H1 (cell line): Measurements from ENCODE around the gene PLCB1.

Experiments used
- EZH2 ChIP-seq: fragments of 200-600 bp; sonication (generic); IDR thresholded peaks from 2 replicates; pipeline ENCODE4 v1.7.1; 2012; ENCODE audit warnings: low read depth, mild to moderate bottlenecking, moderate library complexity, low read length, inconsistent platforms; ENCODE audit not compliant: severe bottlenecking
- GTF2F1 ChIP-seq: IDR thresholded peaks from 2 replicates; pipeline ENCODE4 v1.6.1; 2012; ENCODE audit warnings: low read depth, low read length, improper control_type of control experiment, borderline replicate concordance
- JUND ChIP-seq: IDR thresholded peaks from 2 replicates; pipeline ENCODE4 v1.6.1; 2011; ENCODE audit warnings: mild to moderate bottlenecking, improper control_type of control experiment, low read length
- POLR2A ChIP-seq, 2 experiments: IDR thresholded peaks; 1 replicate in 1 of 2; 2 replicates in 1 of 2; pipeline ENCODE4 v1.6.1; 2011; ENCODE audit warnings: low read depth in 2 of 2, low read length in 2 of 2, mild to moderate bottlenecking in 2 of 2; ENCODE audit errors: control extremely low read depth in 1 of 2
- SIX5 ChIP-seq: IDR thresholded peaks from 2 replicates; pipeline ENCODE4 v1.6.1; 2011; ENCODE audit warnings: mild to moderate bottlenecking, low read depth, low read length
- TEAD4 ChIP-seq: IDR thresholded peaks from 2 replicates; pipeline ENCODE4 v1.6.1; 2012; ENCODE audit warnings: low read depth, low read length, inconsistent platforms, mixed read lengths
- TF ChIP-seq, protein P1 (sequence below), 3 experiments: IDR thresholded peaks; 1 replicate in 2 of 3; 2 replicates in 1 of 3; pipeline versions ENCODE4 v1.5.1 to v1.6.1; 2011; ENCODE audit warnings: low read length in 3 of 3, mild to moderate bottlenecking in 3 of 3, inconsistent platforms in 2 of 3, low read depth in 1 of 3, moderate library complexity in 1 of 3; ENCODE audit not compliant: insufficient read depth in 1 of 3; ENCODE audit errors: control extremely low read depth in 1 of 3

DNA sequence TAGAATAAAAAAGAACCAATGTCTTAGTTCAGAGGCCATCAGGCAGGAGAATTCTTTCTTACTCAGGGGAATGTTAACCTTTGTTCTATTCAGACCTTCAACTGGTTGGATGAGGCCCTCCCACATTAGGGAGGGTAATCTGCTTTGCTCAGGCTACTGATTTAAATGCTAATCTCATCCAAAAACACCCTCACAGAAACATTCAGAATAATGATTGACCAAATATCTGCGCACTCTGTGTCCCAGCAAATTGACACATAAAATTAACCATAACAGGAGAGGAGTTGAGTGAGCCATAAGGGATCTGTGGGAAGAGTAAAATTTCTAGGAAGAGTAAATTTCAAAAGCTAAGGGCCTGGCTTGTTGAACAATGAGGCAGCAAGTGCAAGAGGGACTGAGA, 702.8 kb downstream of the PLCB1 start:
- TF ChIP-seq EZH2: no peak
- TF ChIP-seq POLR2A (IDR thresholded peaks at IDR 0.05; ENCODE audit: control extremely low read depth in 1 of 2, low read depth in 2 of 2, low read length in 2 of 2): no peak
- no peak for TF ChIP-seq TEAD4
- TF ChIP-seq, protein P1, sequence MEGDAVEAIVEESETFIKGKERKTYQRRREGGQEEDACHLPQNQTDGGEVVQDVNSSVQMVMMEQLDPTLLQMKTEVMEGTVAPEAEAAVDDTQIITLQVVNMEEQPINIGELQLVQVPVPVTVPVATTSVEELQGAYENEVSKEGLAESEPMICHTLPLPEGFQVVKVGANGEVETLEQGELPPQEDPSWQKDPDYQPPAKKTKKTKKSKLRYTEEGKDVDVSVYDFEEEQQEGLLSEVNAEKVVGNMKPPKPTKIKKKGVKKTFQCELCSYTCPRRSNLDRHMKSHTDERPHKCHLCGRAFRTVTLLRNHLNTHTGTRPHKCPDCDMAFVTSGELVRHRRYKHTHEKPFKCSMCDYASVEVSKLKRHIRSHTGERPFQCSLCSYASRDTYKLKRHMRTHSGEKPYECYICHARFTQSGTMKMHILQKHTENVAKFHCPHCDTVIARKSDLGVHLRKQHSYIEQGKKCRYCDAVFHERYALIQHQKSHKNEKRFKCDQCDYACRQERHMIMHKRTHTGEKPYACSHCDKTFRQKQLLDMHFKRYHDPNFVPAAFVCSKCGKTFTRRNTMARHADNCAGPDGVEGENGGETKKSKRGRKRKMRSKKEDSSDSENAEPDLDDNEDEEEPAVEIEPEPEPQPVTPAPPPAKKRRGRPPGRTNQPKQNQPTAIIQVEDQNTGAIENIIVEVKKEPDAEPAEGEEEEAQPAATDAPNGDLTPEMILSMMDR (IDR thresholded peaks at IDR 0.05; ENCODE audit: control extremely low read depth in 1 of 3, insufficient read depth in 1 of 3, low read depth in 1 of 3, low read length in 3 of 3): no peak
- no peak for TF ChIP-seq SIX5
- no peak for TF ChIP-seq GTF2F1
- no peak for TF ChIP-seq JUND
